Measurements from ENCODE around the gene IGF2R. TPM values are rescaled to one million over a fixed set of nuclear protein-coding genes. Genes with fewer than 3 reads are reported as not detected.

The IGF2R gene
- total and polyA plus RNA-seq, 2 of the 13 experiments (the other 11 are each of a cell fraction or from before 2014, with no cell fraction given), result 38.3 to 70.0 TPM

- DNase-seq (ENCODE audit: low spot score) (no peak), FAIRE-seq (no peak), ATAC-seq (no peak)
- H3K4me1 ChIP-seq (ENCODE audit: insufficient read depth, low read length), result peaks cover 50% of the 10 kb centered on the region
- no peaks in the 10 kb centered on the region for H4K20me1 ChIP-seq (ENCODE audit: insufficient read depth, low read length)
- WGBS (ENCODE audit: low lambda C conversion rate), result 96% methylated on average over 4 of the region's 4 CpGs
- H3K27ac ChIP-seq (ENCODE audit: extremely low read length, insufficient read depth, low read length), result no peak overlapping the region
- no peaks in the 10 kb centered on the region for H3K27me3 ChIP-seq (ENCODE audit: control insufficient read depth in 1 of 2, insufficient read depth in 2 of 2, low read length in 2 of 2)
- CTCF ChIA-PET (ENCODE audit: low intra/inter-chr PET ratio, low total read pairs), result no interaction called here
- intact Hi-C loops (cut with micrococcal nuclease; ENCODE audit: unreplicated experiment), result loop anchor here (10.0 kb wide), 1 partner anchor 123 kb away; the partner anchor contains the start of gene SLC22A2
- in situ Hi-C loops (cut with HindIII; ENCODE audit: extremely low pct_ligation_motif_present, low pct_unique_long_range_greater_than_20kb), result no loop called here
- H3K79me2 ChIP-seq (ENCODE audit: insufficient read depth, low read length), result no peaks in the 10 kb centered on the region
- no peak overlapping the region for H3K4me3 ChIP-seq (replicated peaks in 1 of 3; ENCODE audit: insufficient read depth in 1 of 3, low read depth in 2 of 3, low read length in 3 of 3)
- no TSS peak for BruUV-seq (replicated peaks)
- no peak overlapping the region for H2AFZ ChIP-seq (ENCODE audit: low read length)
- POLR2A ChIA-PET, result no interaction called here
- no peak overlapping the region for H3K9ac ChIP-seq (ENCODE audit: insufficient read depth, low read depth, low read length)
- H3K4me2 ChIP-seq (ENCODE audit: low read depth, low read length), result no peak overlapping the region
- H3K9me3 ChIP-seq (ENCODE audit: low read length), result no peaks in the 10 kb centered on the region
- H3K36me3 ChIP-seq (replicated peaks in 1 of 2; ENCODE audit: control insufficient read depth in 1 of 2, insufficient read depth in 2 of 2, low read length in 2 of 2), result no peaks in the 10 kb centered on the region
- TF ChIP-seq ZNF546 (CRISPR knock-in tag; conservative IDR thresholded peaks at IDR 0.05) (no peak), ZBTB25 (CRISPR knock-in tag; IDR thresholded peaks at IDR 0.05) (no peak), TBX3 (IDR thresholded peaks at IDR 0.05; ENCODE audit: borderline replicate concordance) (no peak), HNRNPL (IDR thresholded peaks at IDR 0.05; ENCODE audit: low read depth, low read length) (no peak), MTERF4 (CRISPR knock-in tag; IDR thresholded peaks at IDR 0.05) (no peak), TEF (CRISPR knock-in tag; IDR thresholded peaks at IDR 0.05) (no peak), PRMT3 (CRISPR knock-in tag; IDR thresholded peaks at IDR 0.05; ENCODE audit: borderline replicate concordance, low read depth) (no peak)
Measured at GRCh38 chr6:160132297-160132637, 163.4 kb downstream of the IGF2R start.

All from HepG2 (cell line).